DND-41 (cell line): ENCODE data around the gene SERPINH1.

Experiments used
- ATAC-seq: fragments of 200-7000 bp; cut with Tn5 transposase; 3 replicates; pipeline ENCODE4 v1.9.1; 2021; ENCODE audit warnings: low read depth; ENCODE audit not compliant: insufficient read depth
- DNase-seq: peaks from one replicate; pipeline ENCODE4 v3.0.0-alpha.2; 2020
- H2AFZ ChIP-seq: 2 replicates; pipeline ENCODE4 v1.6.0; 2012; ENCODE audit warnings: low read depth, low read length
- H3K27ac ChIP-seq: 2 replicates; pipeline ENCODE4 v1.5.1; 2012; ENCODE audit warnings: low read length, inconsistent platforms
- H3K27me3 ChIP-seq: fragments of 200-600 bp; sonication (generic); 2 replicates; pipeline ENCODE4 v1.6.0; 2012; ENCODE audit warnings: low read length, mild to moderate bottlenecking, inconsistent platforms; ENCODE audit not compliant: insufficient read depth, poor library complexity
- H3K36me3 ChIP-seq: 2 replicates; pipeline ENCODE4 v1.5.1; 2012; ENCODE audit warnings: low read length, inconsistent platforms; ENCODE audit not compliant: insufficient read depth
- H3K4me1 ChIP-seq: 2 replicates; pipeline ENCODE4 v1.5.1; 2012; ENCODE audit warnings: mild to moderate bottlenecking, low read length; ENCODE audit not compliant: insufficient read depth
- H3K4me2 ChIP-seq: 2 replicates; pipeline ENCODE4 v1.6.0; 2012; ENCODE audit warnings: mild to moderate bottlenecking, moderate library complexity, low read length, inconsistent platforms; ENCODE audit not compliant: insufficient read depth
- H3K4me3 ChIP-seq, 2 experiments: fragments of 200-600 bp in 1 of 2; shearing (Covaris generic) in 1 of 2; 2 replicates each; pipeline ENCODE4 v1.5.1; 2012 to 2016; ENCODE audit warnings: inconsistent platforms in 2 of 2, low read length in 2 of 2, mild to moderate bottlenecking in 2 of 2, low read depth in 1 of 2, moderate library complexity in 1 of 2
- H3K79me2 ChIP-seq: 2 replicates; pipeline ENCODE4 v1.6.0; 2012; ENCODE audit warnings: low read length, inconsistent platforms; ENCODE audit not compliant: insufficient read depth
- H3K9ac ChIP-seq: 2 replicates; pipeline ENCODE4 v1.6.0; 2012; ENCODE audit warnings: low read depth, mild to moderate bottlenecking, inconsistent platforms, low read length, moderate library complexity
- H3K9me3 ChIP-seq: 2 replicates; pipeline ENCODE4 v1.5.1; 2012; ENCODE audit warnings: low read length, moderate library complexity, mild to moderate bottlenecking, inconsistent platforms; ENCODE audit not compliant: insufficient read depth, severe bottlenecking
- H4K20me1 ChIP-seq: 2 replicates; pipeline ENCODE4 v1.6.0; 2012; ENCODE audit warnings: low read length; ENCODE audit not compliant: insufficient read depth
- EZH2 ChIP-seq: IDR thresholded peaks from 3 replicates; pipeline ENCODE4 v1.6.1; 2012; ENCODE audit warnings: borderline replicate concordance, low read depth, mild to moderate bottlenecking, moderate library complexity, low read length, inconsistent platforms; ENCODE audit not compliant: severe bottlenecking
- TF ChIP-seq, protein P1 (sequence below): IDR thresholded peaks from 2 replicates; pipeline ENCODE4 v1.5.1; 2012; ENCODE audit warnings: borderline replicate concordance, low read length, moderate library complexity, mild to moderate bottlenecking; ENCODE audit not compliant: poor library complexity, severe bottlenecking; ENCODE audit errors: extremely low read depth

SERPINH1 gene

DNA sequence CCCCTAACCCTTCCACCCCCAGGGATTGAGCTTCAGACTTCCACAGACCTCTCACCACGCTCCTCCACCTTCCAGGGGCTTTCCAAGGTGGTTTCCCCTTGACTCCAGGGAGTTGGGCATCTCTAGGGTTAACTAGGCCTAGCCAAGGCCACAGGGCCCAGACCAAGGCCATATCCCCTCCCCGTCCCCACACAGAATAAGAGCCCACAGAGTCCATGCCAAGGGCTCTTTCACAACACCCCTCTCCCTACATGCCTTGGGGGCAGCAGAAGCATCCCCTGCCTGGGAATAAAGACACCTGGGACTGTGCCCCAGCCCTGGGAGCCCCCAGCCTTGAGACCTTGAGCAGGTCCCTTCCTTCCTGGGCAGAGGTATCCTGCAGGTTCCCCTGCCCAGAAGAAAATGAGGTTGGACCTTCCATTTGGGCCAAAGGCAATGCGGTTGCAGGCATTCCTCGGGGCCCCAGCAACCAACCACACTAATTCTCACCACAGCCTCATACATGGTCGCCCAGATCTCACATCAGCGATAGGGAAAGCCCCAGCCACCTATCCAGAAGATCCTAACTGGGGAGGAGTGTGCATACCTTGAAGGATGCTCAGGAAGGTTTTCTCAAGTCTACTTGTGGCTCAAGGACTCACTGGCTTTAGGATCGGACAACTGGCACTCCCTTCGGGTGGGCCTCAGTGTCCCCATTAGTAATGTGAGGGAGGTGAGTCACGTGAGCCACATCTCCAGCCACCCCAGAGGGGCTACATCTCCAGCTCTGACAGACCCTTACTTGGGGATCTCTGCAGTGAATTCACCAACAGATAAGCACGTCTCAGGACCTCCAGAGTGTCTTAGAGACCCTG lies 38.0 kb upstream of the SERPINH1 start:
- no peak overlapping the region for H2AFZ ChIP-seq
- ATAC-seq: no peak

DNA sequence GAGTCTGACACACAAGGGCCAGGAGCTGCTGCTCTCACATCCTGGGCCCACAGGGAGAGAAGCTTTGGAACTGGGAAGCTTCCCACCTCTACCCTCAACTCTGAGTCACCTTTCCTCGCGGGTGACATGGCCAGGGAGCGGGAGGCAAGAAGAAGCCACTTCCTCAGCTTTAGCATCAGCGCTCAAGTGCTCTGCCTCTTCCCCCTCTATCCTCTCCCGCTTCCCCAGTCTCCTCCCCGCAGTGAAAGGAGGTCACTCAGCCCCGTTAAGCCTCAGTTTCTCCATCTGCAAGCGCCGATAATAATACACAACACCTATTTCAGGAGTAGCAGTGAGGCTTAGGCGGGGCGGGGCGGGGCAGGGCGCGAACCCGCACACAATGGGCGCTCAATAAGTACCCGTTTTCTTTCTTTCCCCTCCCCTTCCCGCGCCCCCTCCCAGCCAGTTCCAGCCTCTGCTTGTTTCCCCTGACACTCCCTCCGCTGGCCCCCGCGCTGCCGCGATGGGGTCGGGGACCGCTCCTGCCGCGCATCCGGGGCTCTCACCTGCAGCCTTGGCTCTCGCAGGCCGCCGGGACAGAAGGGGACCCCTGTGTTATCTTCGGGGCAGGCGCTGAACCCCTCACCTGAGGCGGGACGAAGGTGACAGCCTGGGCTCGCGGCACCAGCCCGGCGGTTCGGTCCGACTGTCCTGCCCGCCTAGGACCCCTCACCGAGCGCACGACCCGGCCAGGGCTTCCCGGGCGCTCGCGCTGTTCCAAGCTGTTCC lies 37.2 kb upstream of the SERPINH1 start:
- Histone ChIP-seq H3K4me2 (peak overlapping the region; percentile 93), H3K27me3 (peaks cover 10% of the 10 kb centered on the region), H3K79me2 (no peaks in the 10 kb centered on the region), H3K4me1 (peaks cover 25% of the 10 kb centered on the region), H3K36me3 (no peaks in the 10 kb centered on the region), H3K4me3 (peak overlapping the region; percentile 15 to 68; a peak in 3 of 4 replicates), H2AFZ (peak overlapping the region; percentile 66), H4K20me1 (peaks cover 7% of the 10 kb centered on the region), H3K27ac (peak overlapping the region; percentile 20; the same call in 1 of the 2 replicates), H3K9ac (peak overlapping the region; percentile 57), H3K9me3 (no peaks in the 10 kb centered on the region)
- TF ChIP-seq EZH2: peak; percentile 56
- TF ChIP-seq, protein P1, sequence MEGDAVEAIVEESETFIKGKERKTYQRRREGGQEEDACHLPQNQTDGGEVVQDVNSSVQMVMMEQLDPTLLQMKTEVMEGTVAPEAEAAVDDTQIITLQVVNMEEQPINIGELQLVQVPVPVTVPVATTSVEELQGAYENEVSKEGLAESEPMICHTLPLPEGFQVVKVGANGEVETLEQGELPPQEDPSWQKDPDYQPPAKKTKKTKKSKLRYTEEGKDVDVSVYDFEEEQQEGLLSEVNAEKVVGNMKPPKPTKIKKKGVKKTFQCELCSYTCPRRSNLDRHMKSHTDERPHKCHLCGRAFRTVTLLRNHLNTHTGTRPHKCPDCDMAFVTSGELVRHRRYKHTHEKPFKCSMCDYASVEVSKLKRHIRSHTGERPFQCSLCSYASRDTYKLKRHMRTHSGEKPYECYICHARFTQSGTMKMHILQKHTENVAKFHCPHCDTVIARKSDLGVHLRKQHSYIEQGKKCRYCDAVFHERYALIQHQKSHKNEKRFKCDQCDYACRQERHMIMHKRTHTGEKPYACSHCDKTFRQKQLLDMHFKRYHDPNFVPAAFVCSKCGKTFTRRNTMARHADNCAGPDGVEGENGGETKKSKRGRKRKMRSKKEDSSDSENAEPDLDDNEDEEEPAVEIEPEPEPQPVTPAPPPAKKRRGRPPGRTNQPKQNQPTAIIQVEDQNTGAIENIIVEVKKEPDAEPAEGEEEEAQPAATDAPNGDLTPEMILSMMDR: no peak
- DNase-seq (peak; percentile 36), ATAC-seq (no peak)

More for the DNA sequence above, 38.0 kb upstream of the SERPINH1 start:
- Histone ChIP-seq H3K4me1 (peaks cover 25% of the 10 kb centered on the region), H3K4me2 (peak overlapping the region; percentile 93), H3K36me3 (no peaks in the 10 kb centered on the region), H3K9me3 (no peaks in the 10 kb centered on the region), H3K79me2 (no peaks in the 10 kb centered on the region), H3K27ac (no peak overlapping the region), H3K27me3 (peaks cover 10% of the 10 kb centered on the region), H4K20me1 (peaks cover 7% of the 10 kb centered on the region), H3K4me3 (0 out of 4 replicates have a peak overlapping the region, but pooled peaks of 1 of the 2 experiments have one; percentile 68), H3K9ac (no peak overlapping the region)
- TF ChIP-seq EZH2: no peak
- TF ChIP-seq, protein P1: no peak
- DNase-seq: no peak

DNA sequence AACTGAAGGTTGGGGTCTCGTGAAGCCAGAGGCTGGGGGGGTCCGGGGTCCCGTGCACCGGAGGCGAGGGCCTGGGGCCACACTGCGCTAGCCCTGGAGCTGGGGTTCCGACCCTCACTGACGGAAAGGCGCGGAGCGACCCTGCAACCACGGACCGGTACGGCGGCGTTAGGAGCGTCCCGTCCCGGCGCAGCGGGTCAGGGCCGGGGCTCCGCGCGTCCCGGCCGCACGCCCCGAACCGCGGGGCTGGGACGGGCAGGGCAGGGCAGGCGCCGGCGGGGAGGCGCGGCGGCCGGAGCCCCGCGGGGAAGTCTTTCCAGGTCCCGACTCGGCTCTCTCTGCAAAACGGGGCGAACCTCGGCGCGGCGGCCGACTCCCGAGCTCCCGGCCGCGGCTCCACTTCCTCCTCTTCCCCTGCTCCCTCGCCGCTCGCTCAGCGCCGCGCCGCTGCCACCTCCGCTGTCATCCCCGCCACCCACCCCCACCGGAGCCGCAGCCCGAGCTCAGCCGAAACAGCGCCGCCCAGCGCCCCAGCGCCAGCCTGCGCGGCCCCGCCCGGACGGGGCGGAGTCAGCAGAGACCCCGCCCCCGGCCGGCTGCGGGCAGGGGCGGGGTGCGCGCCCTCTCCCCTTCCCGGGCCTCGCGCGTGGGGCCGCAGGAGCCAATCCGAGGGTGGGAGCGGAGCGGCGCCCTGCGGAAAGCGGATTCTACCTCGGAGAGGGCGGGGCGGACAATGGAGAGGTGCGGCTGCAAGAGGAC lies 36.4 kb upstream of the SERPINH1 start, which contains the start of gene GDPD5:
TSS of gene GDPD5 (minus strand) at position 509 of the 759 bp plus-strand sequence. CDS start 48,206 bp downstream, outside the sequence.
- Histone ChIP-seq H3K27ac (peak within 1 kb of the TSS; percentile 62), H4K20me1 (peaks cover 7% of the 10 kb centered on the region), H3K27me3 (peaks cover 10% of the 10 kb centered on the region), H2AFZ (peak within 1 kb of the TSS; percentile 77), H3K79me2 (no peaks in the 10 kb centered on the region), H3K9ac (peak within 1 kb of the TSS; percentile 57), H3K4me2 (peak within 1 kb of the TSS; percentile 93), H3K36me3 (no peaks in the 10 kb centered on the region), H3K9me3 (no peaks in the 10 kb centered on the region), H3K4me3 (peak within 1 kb of the TSS; percentile 41 to 68; a peak in 3 of 4 replicates), H3K4me1 (peaks cover 25% of the 10 kb centered on the region)
- peak; percentile 90 for ATAC-seq
- peak; percentile 94 for DNase-seq
- no peak for TF ChIP-seq EZH2
- TF ChIP-seq, protein P1: peak; percentile 76
